SKM-1 (cell line): ENCODE measurements around the gene TRMO.

Source experiments
- DNase-seq: peaks from one replicate; lab custom pipeline; 2025; ENCODE audit not compliant: unreplicated experiment; lab: John Stamatoyannopoulos, UW

TRMO gene

DNA sequence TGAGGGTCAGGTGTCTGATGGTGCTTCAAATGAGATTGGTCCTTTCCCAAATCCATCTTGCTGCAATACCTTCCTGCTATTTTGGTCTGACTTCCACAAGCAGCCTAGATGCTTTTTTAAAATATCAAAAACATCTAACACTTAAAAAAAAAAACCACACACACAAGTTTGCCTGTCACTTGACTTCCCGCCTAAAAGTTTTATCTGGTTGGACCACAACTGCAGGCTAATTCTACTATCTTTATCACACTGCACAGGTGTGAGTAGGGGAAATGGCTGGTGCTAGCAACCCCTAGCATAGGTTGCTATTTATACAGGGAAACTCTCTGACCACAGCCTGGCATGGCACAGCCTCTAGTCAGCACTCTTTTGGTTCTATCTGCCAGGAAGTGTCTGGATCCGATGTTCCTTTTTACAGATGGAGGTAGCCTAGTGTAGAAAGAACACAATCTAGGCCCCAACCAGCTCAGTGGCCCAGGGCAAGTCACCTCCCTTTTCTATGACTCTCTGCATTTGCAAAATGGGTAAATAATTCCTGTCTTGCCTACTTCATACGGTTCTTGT is 15.9 kb upstream of the TRMO start, which contains the start of gene HEMGN:
Gene HEMGN (minus strand): TSS at position 92 of the 564 bp plus-strand sequence. CDS start 36 bp downstream, at position 56.
- DNase-seq = no peak

DNA sequence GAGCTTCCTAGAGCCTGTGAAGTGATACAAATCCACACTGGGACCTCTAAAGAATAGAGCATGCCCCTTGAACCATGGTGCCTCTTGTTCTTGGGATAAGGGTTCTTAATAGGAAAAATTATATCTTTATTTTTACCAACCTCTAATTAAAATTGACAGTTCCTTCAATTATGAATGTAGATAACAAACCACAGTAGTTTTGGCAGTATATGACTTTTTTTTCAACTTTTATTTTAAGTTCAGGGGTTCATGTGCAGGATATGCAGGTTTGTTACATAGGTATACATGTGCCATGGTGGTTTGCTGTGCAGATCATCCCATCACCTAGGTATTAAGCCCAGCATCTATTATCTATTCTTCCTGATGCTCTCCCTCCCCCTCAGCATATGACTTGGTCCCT is 14.7 kb upstream of the TRMO start:
- no peak for DNase-seq

DNA sequence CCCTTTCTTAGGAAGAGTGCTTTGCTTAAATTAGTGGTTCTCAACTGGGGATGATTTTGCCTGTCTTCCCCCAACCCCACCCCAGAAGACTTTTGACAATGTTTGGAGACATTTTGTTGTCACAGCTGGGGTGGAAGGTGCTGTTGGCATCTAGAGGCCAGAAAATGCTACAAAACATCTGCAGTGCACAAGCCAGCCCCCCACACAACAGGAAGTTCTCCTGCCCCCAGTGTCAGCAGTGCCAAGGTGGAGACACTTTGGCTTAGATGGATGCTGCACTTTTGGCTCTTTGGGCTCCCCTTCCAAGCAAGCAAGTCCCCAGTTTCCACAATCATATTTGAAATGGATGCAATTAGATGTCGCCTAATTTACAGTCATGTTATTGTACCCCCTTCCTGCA is 13.0 kb upstream of the TRMO start:
- DNase-seq = no peak

DNA sequence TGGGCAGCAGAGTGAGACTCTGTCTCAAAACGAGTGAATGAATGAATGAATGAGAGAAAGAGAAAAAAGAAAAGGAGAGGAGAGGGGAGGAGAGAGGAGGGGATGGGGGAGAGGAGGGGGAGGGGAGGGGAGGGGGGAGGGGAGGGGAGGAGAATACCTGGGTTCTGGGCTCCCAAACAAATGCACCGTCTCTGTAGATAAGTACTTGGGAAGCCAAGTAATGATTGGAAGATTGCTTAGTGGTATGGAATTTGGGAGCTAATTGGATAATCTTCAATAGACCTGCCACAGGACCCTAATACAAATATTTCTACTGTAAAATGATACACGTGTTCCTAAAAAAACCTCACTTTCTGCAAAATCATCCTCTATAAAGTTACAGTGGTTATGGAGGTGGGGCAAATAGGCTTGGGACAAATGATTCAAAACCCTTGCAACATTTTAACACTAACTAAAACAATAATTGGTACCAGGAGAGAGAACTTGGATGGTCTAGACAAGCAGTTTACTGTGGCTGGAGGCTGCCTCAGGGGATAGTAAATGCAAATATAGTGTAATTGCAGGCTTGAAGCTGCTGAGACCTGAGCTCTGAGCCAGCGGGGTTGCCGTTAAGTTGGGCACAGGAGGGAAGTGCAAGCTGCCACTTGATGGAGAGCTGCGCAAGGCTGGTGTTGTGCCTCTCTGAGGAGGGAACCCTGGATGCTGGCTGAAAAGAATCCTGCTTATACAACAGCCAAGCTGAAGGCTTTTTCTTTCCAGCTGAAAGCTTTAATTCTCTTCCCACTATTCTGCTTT is 12.2 kb upstream of the TRMO start:
- DNase-seq = no peak

DNA sequence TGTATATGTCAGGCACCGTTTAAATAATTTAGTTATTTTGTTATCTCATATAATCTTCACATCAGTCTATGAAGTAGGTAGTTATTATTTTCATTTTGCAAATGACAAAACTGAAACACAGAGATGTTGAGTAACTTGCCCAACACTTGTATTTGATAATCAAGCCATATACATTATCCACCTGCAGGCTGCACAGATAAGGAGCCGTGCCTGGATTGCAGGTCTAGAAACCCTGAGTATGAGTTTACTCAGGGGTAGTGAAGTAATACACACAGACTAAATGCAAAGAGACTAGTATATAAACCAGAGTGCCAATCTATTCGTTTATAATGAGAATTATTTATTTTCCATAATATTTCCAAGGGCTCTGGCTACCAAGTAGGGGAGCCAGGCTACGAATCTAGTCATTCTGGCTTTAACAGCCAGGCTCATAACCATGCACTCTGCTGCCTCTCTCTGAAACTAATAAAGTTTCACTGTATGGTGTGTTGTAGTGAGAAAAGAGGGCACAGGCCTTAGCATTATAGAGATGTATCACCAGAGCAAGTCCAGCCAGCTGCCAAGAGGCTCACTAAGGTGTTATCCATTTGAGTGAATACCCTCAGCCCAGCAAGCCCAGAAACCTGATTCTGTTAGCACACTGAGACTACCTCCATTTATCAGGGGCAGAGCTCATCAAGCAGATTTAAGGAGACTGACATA is 11.1 kb upstream of the TRMO start:
- DNase-seq = no peak

DNA sequence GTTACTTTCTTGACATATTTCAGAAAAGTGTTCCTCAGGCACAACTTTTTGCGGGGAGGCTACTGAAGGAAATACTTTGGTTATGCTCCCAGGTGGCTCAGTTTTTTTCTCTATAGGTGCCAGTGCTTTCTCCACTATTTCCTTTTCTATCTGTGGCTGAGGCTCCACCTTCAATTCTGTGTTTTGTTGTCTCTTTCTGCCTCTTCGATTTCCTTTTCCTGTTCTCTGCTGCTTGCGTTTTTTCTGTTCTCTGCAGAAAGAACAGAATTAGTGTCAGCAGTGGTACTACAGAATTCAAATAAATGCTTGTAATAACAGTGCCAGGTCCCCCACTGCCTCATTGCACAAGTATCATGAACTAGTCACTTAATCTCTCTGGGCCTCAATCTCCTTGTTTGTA is 8.7 kb upstream of the TRMO start:
- DNase-seq = no peak

DNA sequence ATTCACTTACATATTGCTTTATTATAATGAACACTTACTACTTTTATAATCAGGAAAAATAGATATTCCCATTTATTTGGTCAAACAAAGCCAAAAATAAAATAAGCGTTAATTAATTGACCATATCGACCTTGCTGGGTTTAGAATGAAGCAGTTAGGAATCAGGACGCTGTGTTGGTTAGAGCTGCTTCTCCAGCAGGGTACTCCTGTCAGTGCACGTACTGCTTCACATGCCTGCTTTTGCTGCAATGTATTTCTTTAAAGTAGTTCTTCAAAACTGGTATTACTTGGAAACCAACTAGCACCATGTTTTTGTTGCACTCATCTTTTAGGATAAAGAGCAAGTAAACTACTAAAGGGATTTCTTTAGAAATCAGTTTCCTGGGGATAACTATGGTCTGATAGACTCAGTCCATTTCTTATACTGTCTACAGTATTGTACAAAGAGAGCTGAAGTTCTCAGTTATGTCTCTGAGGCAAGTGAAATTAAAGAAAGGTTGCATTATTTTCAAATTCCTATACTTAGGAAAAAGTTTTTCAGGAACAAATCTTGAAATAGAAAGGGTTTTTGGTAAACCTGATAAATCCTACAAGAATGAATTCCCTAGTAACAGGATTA is 6.8 kb upstream of the TRMO start:
- no peak for DNase-seq

DNA sequence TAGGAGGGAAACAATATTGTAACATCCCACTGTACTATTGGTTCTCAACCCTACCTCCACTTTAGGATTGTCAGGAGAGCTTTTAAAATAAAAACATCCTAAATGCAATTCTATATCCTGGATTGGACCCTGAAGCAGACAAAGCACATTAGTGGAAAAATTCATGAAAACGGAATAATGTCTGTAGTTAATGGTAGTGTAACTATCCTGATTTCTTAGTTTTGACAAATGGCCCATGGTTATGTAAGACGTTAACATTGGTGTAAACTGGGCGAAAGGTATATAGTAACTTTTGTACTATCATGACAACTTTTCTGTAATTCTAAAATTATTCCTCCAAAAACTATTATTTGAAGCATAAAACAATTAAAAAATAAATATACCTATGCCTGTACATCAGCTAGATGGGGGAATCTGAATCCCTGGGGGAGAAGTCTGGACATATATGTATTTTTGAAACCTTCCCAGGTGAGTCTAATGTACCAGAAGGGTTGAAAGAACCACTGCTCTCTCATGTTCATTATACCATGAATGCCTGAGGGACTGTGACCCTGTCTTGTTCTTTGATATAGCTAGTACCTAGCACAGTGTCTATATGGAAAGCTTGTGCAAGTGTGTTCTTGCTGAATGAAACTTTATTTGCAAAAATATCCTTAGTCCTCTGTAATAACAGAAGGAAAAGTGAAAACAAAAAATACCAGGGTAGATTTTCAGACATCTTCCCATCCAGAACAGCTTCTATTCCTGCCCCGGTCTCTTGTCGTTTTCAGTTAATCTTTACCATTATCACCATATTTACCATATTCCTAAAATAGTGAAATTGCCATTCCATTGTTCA is 3.4 kb upstream of the TRMO start:
- no peak for DNase-seq

DNA sequence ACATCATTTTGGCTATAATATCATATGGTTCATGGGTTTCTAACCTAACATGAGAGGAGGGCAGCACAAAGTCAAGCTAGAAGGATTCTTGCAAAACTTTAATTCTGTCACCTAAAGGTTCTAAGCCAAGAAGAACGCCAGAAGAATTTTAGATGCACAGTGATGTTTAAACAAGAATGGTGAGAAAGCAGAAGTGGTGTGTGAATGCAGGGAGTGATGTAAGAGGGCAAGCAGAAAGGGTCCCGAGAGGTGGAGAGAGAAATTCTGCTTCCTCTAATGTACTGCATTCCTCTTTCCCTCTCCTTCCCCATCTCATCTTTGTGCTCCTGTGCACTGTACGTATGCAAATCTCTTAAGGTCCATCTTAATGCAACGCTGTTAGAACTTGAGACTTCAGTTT is 2.1 kb upstream of the TRMO start:
- peak; percentile 68 for DNase-seq

DNA sequence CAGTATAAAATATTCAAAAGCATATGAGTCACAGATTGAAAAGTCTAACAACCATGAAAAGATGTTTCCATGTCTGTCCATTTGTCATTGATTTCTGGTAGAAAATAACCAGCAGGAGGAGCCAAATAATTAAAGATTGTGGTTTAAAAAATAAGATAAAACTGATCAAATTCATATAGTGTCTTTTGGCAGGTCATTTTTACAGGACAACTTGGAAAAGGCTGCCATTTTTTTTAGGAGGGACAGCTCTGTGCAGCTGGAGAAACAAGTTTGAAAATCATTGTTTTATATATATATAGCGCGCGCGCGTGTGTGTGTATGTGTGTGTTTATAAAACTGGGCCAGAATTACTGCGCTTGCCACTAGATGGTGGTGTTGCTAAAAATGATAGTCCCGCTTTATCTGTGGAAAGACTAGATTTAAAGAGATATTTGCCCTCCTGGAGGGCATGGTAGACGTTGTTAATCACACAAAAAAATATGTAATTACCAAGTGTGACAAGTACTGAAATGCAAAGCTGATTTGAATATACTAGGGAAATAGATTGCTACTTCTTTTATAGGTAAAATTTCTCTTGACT is 1.3 kb upstream of the TRMO start:
- DNase-seq = peak; percentile 27

DNA sequence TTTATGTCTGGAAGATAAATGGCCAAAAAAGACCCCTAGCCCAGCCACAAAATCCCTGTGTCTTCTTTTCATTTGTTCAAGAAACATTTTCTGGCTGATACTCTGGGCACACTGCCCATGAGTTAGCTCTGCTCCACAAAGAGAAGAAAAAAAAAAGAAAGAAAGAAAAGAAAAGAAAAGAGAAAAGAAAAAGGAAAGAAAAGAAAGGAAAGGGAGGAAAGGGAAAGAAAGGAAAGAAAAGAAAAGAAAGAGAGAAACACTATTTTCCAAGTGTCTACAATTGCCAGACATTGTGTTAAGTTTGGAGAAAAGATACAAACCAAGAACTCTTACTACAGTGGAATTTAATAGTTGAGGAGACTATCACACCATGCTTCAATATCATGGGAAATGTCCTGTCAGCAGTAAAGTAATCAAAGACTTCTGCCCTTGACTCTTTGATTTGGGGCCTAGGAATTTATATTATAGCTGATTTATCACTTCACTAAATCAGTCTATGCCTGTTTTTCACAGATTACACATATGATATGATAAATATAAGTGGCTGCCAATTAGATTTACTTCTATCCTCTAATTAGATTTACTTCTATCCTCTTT is 3.0 kb downstream of the TRMO start:
- DNase-seq = no peak

DNA sequence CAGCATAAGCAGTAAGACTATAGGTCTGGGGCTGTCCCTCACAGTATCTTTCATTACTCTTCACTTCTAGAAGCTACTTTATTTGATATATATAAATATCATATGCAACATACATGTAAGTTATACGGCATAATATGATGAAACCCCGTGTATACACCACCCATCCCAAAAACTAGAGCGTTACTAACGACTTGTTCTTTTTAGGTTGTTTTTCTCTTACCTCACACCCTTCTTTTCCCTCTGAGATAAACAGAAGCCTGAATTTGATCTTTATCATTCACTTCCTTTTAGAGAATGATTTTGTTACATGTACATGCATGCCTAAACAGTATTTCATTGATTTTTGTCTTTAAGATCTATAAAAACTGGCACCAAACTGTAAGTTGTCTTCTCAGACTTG is 3.7 kb downstream of the TRMO start:
- DNase-seq = no peak

DNA sequence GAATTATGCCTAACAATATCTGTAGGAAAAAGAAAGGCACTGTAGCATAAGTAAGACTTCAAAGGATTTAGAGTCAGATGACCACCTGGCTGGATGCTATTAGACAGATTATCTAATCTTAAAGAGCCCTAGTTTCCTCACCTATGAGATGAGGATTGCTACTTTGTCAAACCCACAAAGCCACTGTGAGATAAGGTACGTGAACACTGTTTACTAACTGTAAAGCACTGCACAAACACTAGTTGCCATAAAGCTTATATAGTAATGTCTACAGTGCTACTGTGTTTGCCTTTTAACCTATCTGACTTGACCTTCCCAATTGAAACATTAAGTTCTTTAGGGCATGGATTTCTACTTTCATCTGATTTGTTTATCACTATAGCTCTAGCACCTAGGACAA is 10.3 kb downstream of the TRMO start:
- no peak for DNase-seq

DNA sequence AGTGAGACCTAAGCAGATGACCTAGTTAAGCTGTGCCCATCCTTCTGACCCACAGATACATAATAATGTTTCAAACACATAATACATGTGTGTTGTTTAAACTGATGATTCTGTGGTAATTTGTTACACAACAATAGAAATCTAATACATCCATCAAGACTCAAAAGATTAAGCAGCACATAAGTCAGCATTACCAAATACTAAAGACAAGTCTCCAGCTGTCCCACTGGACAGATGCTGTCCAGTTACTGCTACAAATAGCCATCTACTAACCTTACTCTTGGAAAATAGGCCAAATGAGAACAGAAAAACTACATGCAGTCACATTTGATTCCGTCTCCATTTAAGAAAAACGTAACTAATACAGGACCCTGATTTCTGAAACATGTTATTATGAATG is 10.8 kb downstream of the TRMO start:
- DNase-seq = no peak

DNA sequence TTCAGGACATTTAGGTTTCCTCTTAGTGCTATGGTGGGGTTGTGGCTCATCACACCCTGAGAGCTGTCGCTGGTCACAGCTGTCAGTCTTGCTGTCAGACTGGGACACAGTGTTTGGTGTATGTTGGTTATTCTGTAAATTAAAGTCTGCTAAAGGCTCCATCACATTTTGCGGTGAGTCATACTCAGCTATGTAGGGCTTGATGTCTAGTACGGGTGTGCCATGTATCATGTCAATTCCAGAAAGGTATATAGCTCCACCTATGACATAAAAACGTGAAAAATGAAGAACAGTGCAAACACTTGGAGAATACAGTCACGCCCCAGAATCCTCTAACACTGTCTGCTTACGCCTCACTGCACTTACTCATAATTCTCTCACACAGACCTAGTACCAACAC is 11.9 kb downstream of the TRMO start:
- DNase-seq = no peak

DNA sequence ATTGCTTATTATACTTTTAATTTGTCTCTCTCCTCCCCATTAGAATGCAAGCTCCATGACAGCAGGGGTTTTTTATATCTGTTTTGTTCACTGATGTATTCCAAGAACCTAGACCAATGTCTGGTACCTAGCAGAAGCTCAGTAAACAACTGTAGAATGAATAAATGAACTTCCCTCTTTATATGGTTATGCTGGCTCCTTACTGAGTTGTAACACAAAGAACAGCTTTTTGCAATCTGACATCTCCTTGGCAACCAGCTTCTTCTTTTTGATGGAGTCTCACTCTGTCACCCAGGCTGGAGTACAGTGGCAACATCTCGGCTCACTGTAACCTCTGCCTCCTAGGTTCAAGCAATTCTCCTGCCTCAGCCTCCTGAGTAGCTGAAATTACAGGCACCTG is 13.6 kb downstream of the TRMO start:
- DNase-seq = peak; percentile 43

DNA sequence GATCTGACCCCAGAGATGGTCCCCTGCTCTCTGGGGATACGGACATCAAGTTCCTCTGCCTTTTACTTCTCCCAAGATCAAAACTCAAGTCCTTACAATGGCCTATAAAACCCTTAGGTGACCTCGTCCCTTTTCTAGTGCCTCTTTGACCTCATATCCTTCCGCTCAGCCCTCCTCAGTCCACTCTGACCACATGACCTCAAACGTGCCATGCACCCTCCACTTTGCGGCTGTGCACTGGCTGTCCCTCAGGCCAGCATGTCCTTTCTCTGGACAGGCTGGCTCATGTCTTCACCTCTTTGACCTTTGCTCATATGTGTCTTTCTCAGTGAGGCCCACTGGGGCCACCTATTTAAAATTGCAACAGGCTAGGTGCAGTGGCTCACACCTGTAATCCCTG is 14.7 kb downstream of the TRMO start:
- DNase-seq = no peak

DNA sequence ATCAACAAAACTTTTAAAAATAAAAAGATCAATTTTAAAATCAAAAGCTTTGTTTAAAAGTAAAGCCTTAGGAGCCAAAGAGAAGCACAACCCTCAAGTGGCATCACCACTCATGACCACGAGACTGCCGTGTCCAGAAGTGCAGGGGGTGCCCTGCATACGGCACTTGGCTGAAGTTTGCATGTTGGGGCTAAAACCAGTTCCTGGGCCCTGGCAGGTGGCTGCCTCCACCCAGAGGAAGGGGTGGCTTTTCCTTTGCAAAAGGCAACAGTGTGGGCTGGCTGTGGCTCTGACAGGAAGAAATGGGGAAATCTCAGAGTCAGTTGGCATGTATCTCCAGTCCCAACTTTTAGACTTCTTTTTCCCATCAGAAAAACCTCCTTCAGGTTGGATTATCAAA is 15.3 kb downstream of the TRMO start:
- peak; percentile 16 for DNase-seq

DNA sequence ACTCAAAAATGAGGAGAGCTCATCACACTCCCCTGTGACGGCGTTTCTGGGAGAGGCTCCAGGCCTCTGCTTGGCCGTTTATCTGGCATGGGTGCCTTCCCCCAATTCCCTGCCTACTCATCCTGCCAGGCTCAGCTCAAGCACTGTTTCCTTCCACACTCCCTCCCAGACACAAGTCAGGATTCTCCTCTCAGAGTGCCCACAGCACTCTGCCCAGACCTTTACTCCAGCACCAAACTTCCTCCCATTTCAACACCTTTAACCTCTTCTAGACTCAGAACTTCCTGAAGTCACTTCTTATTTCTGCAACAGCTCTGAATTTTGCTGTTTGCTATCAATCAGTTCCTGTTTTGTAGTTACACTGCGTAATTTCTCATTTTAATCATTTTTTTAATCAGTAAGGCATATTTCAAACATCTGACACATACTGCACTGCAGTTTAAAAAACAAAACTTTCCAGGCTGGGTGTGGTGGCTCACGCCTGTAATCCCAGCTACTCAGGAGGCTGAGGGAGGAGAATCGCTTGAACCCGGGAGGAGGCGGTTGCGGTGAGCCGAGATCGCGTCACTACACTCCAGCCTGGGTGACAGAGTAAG is 16.0 kb downstream of the TRMO start:
- peak; percentile 25 for DNase-seq

DNA sequence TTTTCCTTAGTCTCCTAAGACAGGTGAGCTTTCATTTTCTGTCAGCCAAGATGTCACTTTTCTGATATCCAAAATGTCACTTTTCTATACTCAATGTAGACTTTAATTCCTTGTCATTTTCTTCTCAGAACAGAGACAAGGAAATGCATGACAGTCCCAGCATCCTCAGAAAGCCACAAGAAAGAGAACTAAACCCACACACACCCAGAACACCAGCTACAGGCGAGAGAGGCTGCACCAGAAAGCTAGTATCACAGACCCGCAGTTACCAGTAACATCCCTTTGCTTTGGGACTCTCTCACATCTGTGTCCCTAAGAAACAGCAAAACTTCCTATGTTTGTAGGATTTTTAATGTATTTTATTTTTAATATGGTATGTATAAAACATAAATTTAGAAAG is 17.1 kb downstream of the TRMO start:
- DNase-seq = no peak
